Measurements from ENCODE around the gene GLB1L3. TPM values are rescaled to one million over a fixed set of nuclear protein-coding genes. Genes with fewer than 3 reads are reported as not detected.

Gene GLB1L3
- total and polyA plus RNA-seq, 2 donors (not counting 3 experiments of a cell fraction or from before 2014, with no cell fraction given): not detected

DNA sequence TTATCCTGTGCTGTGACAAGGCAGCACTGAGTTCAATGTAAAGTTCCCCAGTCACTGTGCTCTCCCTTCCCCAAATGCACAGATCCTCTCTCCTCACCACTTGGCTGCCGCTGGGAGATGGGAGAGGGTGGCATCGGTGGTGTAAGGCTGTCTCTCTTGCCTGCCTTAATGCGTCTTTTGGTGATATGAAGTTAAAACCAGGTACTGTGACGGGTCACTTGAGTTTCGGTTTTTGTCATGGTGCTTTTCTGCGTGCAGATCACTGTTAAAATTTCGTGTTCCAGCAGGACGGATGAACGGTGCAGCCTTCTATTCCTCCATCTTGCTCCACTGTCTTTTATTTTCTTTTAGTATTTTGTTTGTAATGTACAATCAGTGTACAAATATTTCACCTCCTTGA is 74.2 kb downstream of the GLB1L3 start:
- no TSS peak for BruUV-seq (replicated peaks)
- POLR2A ChIA-PET: no interaction called here
- no peak for FAIRE-seq

DNA sequence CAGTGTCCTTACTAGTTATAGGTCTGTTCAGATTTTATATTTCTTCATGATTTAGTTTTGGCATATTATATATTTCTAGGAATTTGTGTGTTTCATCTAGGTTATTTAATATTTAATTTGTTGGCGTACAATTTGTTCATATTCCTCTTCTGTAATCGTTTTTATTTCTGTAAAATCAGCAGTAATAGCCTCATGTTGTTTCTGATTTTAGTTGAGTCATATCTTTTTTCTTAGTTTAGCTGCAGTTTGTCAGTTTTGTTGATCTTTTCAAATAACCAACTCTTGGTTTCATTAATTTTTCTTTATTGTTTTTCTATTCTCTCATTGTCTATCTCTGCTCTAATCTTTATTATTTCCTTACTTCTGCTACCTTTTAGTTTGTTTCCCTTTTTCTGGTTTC is 75.9 kb downstream of the GLB1L3 start:
- FAIRE-seq: no peak
- BruUV-seq (replicated peaks): no TSS peak

More for the DNA sequence above, 74.2 kb downstream of the GLB1L3 start:
- DNase-seq (ENCODE audit: low read depth, low spot score): no peak
- no peak overlapping the region for H3K9ac ChIP-seq (replicated peaks; ENCODE audit: extremely low read depth, insufficient read depth, low read length)
- H3K4me1 ChIP-seq (ENCODE audit: control insufficient read depth, extremely low read depth, insufficient read depth, low read length): no peaks in the 10 kb centered on the region
- no peaks in the 10 kb centered on the region for H3K36me3 ChIP-seq (ENCODE audit: control insufficient read depth in 2 of 2, extremely low read depth in 1 of 2, insufficient read depth in 2 of 2, low read length in 2 of 2)
- TF ChIP-seq POLR2A (IDR thresholded peaks at IDR 0.05; ENCODE audit: low read depth, low read length) (no peak), EZH2 (IDR thresholded peaks at IDR 0.05; ENCODE audit: borderline replicate concordance, low read depth, low read length, severe bottlenecking) (no peak)
- TF ChIP-seq, protein P1, sequence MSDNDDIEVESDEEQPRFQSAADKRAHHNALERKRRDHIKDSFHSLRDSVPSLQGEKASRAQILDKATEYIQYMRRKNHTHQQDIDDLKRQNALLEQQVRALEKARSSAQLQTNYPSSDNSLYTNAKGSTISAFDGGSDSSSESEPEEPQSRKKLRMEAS (IDR thresholded peaks at IDR 0.05; ENCODE audit: insufficient read depth, insufficient read length): no peak
- intact Hi-C loops (cut with micrococcal nuclease): no loop called here
- no peaks in the 10 kb centered on the region for H3K9me3 ChIP-seq (replicated peaks; ENCODE audit: control insufficient read depth, insufficient read depth, low read length)
- no peak overlapping the region for H2AFZ ChIP-seq (ENCODE audit: low read depth, low read length)
- H3K4me2 ChIP-seq (ENCODE audit: insufficient read depth, low read length): no peak overlapping the region
- H3K9me1 ChIP-seq (replicated peaks; ENCODE audit: control insufficient read depth, extremely low read depth, insufficient read depth, low read length): no peaks in the 10 kb centered on the region
- dilution Hi-C loops (cut with MboI; ENCODE audit: extremely low pct_ligation_motif_present, low sequenced_read_pairs): no loop called here
- H3K4me3 ChIP-seq (replicated peaks in 1 of 3; ENCODE audit: insufficient read depth in 1 of 3, low read depth in 1 of 3, low read length in 3 of 3): no peak overlapping the region
- H3K27me3 ChIP-seq (ENCODE audit: control insufficient read depth in 2 of 2, insufficient read depth in 2 of 2, low read length in 2 of 2): no peaks in the 10 kb centered on the region
- H3K79me2 ChIP-seq (ENCODE audit: control insufficient read depth, insufficient read depth, low read length): no peaks in the 10 kb centered on the region
- CTCF ChIA-PET: no interaction called here
- no peaks in the 10 kb centered on the region for H4K20me1 ChIP-seq (replicated peaks; ENCODE audit: control insufficient read depth, extremely low read depth, insufficient read depth, low read length)
- no peak overlapping the region for H3K27ac ChIP-seq (ENCODE audit: insufficient read depth, low read depth, low read length)

More for the DNA sequence above, 75.9 kb downstream of the GLB1L3 start:
- no peak for TF ChIP-seq GATA2 (IDR thresholded peaks at IDR 0.05; ENCODE audit: insufficient read depth, insufficient read length, low read depth, low read length)
- TF ChIP-seq JUN (IDR thresholded peaks at IDR 0.05; ENCODE audit: borderline replicate concordance, insufficient read depth, insufficient read length, low read depth): no peak
- no peak for TF ChIP-seq FOS (IDR thresholded peaks at IDR 0.05; ENCODE audit: borderline replicate concordance, insufficient read depth, low read length)
- no peak for TF ChIP-seq EZH2 (IDR thresholded peaks at IDR 0.05; ENCODE audit: borderline replicate concordance, low read depth, low read length, severe bottlenecking)
- TF ChIP-seq POLR2A (IDR thresholded peaks at IDR 0.05; ENCODE audit: low read depth, low read length): no peak
- no peak for TF ChIP-seq POLR2AphosphoS5 (IDR thresholded peaks at IDR 0.05; ENCODE audit: insufficient read depth, low read depth, low read length)
- TF ChIP-seq, protein P2, sequence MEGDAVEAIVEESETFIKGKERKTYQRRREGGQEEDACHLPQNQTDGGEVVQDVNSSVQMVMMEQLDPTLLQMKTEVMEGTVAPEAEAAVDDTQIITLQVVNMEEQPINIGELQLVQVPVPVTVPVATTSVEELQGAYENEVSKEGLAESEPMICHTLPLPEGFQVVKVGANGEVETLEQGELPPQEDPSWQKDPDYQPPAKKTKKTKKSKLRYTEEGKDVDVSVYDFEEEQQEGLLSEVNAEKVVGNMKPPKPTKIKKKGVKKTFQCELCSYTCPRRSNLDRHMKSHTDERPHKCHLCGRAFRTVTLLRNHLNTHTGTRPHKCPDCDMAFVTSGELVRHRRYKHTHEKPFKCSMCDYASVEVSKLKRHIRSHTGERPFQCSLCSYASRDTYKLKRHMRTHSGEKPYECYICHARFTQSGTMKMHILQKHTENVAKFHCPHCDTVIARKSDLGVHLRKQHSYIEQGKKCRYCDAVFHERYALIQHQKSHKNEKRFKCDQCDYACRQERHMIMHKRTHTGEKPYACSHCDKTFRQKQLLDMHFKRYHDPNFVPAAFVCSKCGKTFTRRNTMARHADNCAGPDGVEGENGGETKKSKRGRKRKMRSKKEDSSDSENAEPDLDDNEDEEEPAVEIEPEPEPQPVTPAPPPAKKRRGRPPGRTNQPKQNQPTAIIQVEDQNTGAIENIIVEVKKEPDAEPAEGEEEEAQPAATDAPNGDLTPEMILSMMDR (IDR thresholded peaks at IDR 0.05; ENCODE audit: extremely low read depth in 1 of 2, insufficient read depth in 1 of 2, low read depth in 1 of 2, low read length in 2 of 2): no peak
- TF ChIP-seq, protein P1 (IDR thresholded peaks at IDR 0.05; ENCODE audit: insufficient read depth, insufficient read length): no peak
- no peak for TF ChIP-seq MYC (IDR thresholded peaks at IDR 0.05; ENCODE audit: low read depth, low read length)
- Histone ChIP-seq H3K4me1 (ENCODE audit: control insufficient read depth, extremely low read depth, insufficient read depth, low read length) (no peaks in the 10 kb centered on the region), H4K20me1 (replicated peaks; ENCODE audit: control insufficient read depth, extremely low read depth, insufficient read depth, low read length) (no peaks in the 10 kb centered on the region), H2AFZ (ENCODE audit: low read depth, low read length) (no peak overlapping the region), H3K36me3 (ENCODE audit: control insufficient read depth in 2 of 2, extremely low read depth in 1 of 2, insufficient read depth in 2 of 2, low read length in 2 of 2) (no peaks in the 10 kb centered on the region), H3K9me1 (replicated peaks; ENCODE audit: control insufficient read depth, extremely low read depth, insufficient read depth, low read length) (no peaks in the 10 kb centered on the region), H3K27me3 (ENCODE audit: control insufficient read depth in 2 of 2, insufficient read depth in 2 of 2, low read length in 2 of 2) (no peaks in the 10 kb centered on the region), H3K9ac (replicated peaks; ENCODE audit: extremely low read depth, insufficient read depth, low read length) (no peak overlapping the region), H3K4me2 (ENCODE audit: insufficient read depth, low read length) (no peak overlapping the region), H3K79me2 (ENCODE audit: control insufficient read depth, insufficient read depth, low read length) (no peaks in the 10 kb centered on the region), H3K9me3 (replicated peaks; ENCODE audit: control insufficient read depth, insufficient read depth, low read length) (no peaks in the 10 kb centered on the region), H3K27ac (ENCODE audit: insufficient read depth, low read depth, low read length) (no peak overlapping the region), H3K4me3 (replicated peaks in 1 of 3; ENCODE audit: insufficient read depth in 1 of 3, low read depth in 1 of 3, low read length in 3 of 3) (no peak overlapping the region)
- DNase-seq (ENCODE audit: low read depth, low spot score): no peak
- dilution Hi-C loops (cut with MboI; ENCODE audit: extremely low pct_ligation_motif_present, low sequenced_read_pairs): no loop called here
- CTCF ChIA-PET: no interaction called here
- POLR2A ChIA-PET: no interaction called here
- intact Hi-C loops (cut with micrococcal nuclease): no loop called here
